Peyer's patch (tissue), 4 donors: ENCODE data around the gene ZNF692.

Experiments
- POLR2A ChIP-seq, 2 donors: fragments of 450-650 bp; IDR thresholded peaks; one replicate each; pipeline ENCODE4 v1.5.1; 2017; ENCODE audit warnings: antibody characterized with exemption in 2 of 2, mild to moderate bottlenecking in 2 of 2, moderate library complexity in 2 of 2
- TF ChIP-seq, protein P1 (sequence below), 6 experiments: fragments of 450-650 bp in 4 of 6; fragments of 200-600 bp in 2 of 6; sonication (generic) in 1 of 6; IDR thresholded peaks; one replicate each; pipeline ENCODE4 v1.5.1; 2017 to 2019; ENCODE audit warnings: antibody characterized with exemption in 6 of 6, mild to moderate bottlenecking in 3 of 6, moderate library complexity in 1 of 6

DNA sequence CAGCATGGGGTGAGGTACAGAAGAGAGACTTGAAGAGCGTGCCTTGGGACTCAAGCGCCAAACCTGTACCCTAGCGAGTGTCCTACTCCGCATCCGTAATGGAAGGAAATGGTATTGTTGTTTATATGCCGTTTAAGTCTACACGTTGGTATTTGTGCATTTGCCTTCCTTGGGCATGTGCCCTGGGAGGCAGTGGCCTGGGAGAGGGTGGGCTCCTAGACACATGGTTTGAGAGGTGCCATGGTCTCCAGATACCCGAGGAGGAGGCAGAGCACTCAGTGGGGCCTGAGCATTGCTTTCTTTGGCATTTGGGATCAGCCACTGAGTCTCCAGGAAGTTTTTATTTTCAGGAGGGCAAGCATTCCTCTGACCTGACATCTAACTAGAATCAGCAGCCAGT, 14.4 kb downstream of the ZNF692 start:
- no peak for TF ChIP-seq POLR2A (IDR thresholded peaks at IDR 0.05)
- TF ChIP-seq, protein P1, sequence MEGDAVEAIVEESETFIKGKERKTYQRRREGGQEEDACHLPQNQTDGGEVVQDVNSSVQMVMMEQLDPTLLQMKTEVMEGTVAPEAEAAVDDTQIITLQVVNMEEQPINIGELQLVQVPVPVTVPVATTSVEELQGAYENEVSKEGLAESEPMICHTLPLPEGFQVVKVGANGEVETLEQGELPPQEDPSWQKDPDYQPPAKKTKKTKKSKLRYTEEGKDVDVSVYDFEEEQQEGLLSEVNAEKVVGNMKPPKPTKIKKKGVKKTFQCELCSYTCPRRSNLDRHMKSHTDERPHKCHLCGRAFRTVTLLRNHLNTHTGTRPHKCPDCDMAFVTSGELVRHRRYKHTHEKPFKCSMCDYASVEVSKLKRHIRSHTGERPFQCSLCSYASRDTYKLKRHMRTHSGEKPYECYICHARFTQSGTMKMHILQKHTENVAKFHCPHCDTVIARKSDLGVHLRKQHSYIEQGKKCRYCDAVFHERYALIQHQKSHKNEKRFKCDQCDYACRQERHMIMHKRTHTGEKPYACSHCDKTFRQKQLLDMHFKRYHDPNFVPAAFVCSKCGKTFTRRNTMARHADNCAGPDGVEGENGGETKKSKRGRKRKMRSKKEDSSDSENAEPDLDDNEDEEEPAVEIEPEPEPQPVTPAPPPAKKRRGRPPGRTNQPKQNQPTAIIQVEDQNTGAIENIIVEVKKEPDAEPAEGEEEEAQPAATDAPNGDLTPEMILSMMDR (IDR thresholded peaks at IDR 0.05) = no peak
